Right lobe of liver (tissue), 6 donors: Measurements from ENCODE around the gene MRGPRD. TPM values are rescaled to one million over a fixed set of nuclear protein-coding genes. Genes with fewer than 3 reads are reported as not detected.
"Not testable (repeated sequence)": the region's sequence is repeated elsewhere in the genome, so short reads cannot be mapped to it uniquely, and the experiment has no call there.

ENCODE experiments used
- ATAC-seq, 4 donors: fragments of 200-7000 bp; cut with Tn5 transposase; one replicate each; pipeline ENCODE4 v1.9.1; 2020; ENCODE audit warnings: mild to moderate bottlenecking in 4 of 4, moderate library complexity in 4 of 4
- DNase-seq, 3 donors: peaks; one replicate each; pipeline ENCODE4 v3.0.0-alpha.2; 2020
- H3K27ac ChIP-seq, 3 donors: fragments of 200-600 bp; one replicate each; pipeline ENCODE4 v1.8.0; 2022
- H3K27me3 ChIP-seq, 2 donors: fragments of 200-600 bp; one replicate each; pipeline ENCODE4 v1.8.0; 2022
- H3K36me3 ChIP-seq, 4 donors: fragments of 200-600 bp; sonication (generic) in 1 of 4; one replicate each; pipeline versions ENCODE4 v1.5.1 to v1.8.0; 2017 to 2022; ENCODE audit warnings: control low read depth in 1 of 4
- H3K4me1 ChIP-seq, 4 donors: fragments of 200-600 bp; sonication (generic) in 1 of 4; one replicate each; pipeline versions ENCODE4 v1.5.1 to v1.8.0; 2017 to 2022; ENCODE audit warnings: control low read depth in 1 of 4
- H3K4me3 ChIP-seq, 3 donors: fragments of 200-600 bp; one replicate each; pipeline ENCODE4 v1.8.0; 2022
- H3K9me3 ChIP-seq, 4 donors: fragments of 200-600 bp; sonication (generic) in 1 of 4; one replicate each; pipeline versions ENCODE4 v1.5.1 to v1.8.0; 2017 to 2022; ENCODE audit warnings: control low read depth in 1 of 4
- CTCF ChIP-seq, 4 donors: fragments of 200-600 bp in 3 of 4; fragments of 450-650 bp in 1 of 4; IDR thresholded peaks; one replicate each; pipeline versions ENCODE4 v1.5.1 to v1.8.0; 2016 to 2022; ENCODE audit warnings: antibody characterized with exemption in 4 of 4, mild to moderate bottlenecking in 2 of 4
- POLR2A ChIP-seq: fragments of 450-650 bp; IDR thresholded peaks from one replicate; pipeline ENCODE4 v1.6.1; 2017; ENCODE audit warnings: antibody characterized with exemption, mild to moderate bottlenecking
- WGBS: methylation state at CpG from one replicate; pipeline ENCODE4 v1.1.6; 2018; ENCODE audit warnings: low coverage, low lambda C conversion rate; ENCODE audit not compliant: insufficient coverage; ENCODE audit errors: missing lambda C conversion rate; 5-methylcytosine and 5-hydroxymethylcytosine counted together
- intact Hi-C, 2 donors: fragments of 100-400 bp; cut with DNase I; formaldehyde crosslinking; loops; one replicate each; pipeline versions ENCODE4 v1.11.2 to v1.14.1; 2022
- total RNA-seq, 6 experiments: library from RNA; depleted of rRNA in 2 of 6; stranded (reverse); fragments of >200 nt in 2 of 6; fragmentation: NEBNext Ultra II Directional in 3 of 6; extraction: Animal tissue kit (Norgen Biotek cat#: 25700) in 3 of 6; gene quantifications; one replicate each; pipeline versions ENCODE4 v1.1.0 to v1.2.4, GENCODE V29; 2016 to 2023
- donor health status: DM: no; HTN: yes; CAD: no.
- donor health status: DM: no; HTN: no; CAD: no.
- donor health status: DM: no; HTN: no; CAD: no.
- donor health status: DM: no; HTN: yes; CAD: no.
- donor health status: DM: no; HTN: yes; CAD: no.

The MRGPRD gene
- total RNA-seq, 6 experiments from 2014 or later: not detected

- ATAC-seq: no peak
- Histone ChIP-seq H3K36me3 (no peaks in the 10 kb centered on the region), H3K9me3 (no peaks in the 10 kb centered on the region), H3K4me1 (peaks cover 0 to 32% (median 7%) of the 10 kb centered on the region in 4 donors), H3K4me3 (no peak overlapping the region), H3K27ac (no peak overlapping the region), H3K27me3 (no peaks in the 10 kb centered on the region)
- no peak for DNase-seq
- TF ChIP-seq CTCF (IDR thresholded peaks at IDR 0.05): no peak
- TF ChIP-seq POLR2A: no peak
- intact Hi-C loops: no loop called here
- 79% methylated on average over 5 of the region's 6 CpGs for WGBS
Measured at GRCh38 chr11:69002110-69002569, 21.4 kb upstream of the MRGPRD start.

- H3K36me3 ChIP-seq: no peaks in the 10 kb centered on the region
- H3K27me3 ChIP-seq: no peaks in the 10 kb centered on the region
- WGBS: 86% methylated on average over 10 of the region's 23 CpGs
- H3K4me1 ChIP-seq: peaks cover 0 to 25% (median 3%) of the 10 kb centered on the region in 4 donors
- DNase-seq: peak in 1 of 3 donors; percentile 48
- TF ChIP-seq POLR2A: no peak
- TF ChIP-seq CTCF (IDR thresholded peaks at IDR 0.05): no peak
- H3K27ac ChIP-seq: peak overlapping the region; percentile 48 to 88 (median 69)
- ATAC-seq: peak in 1 of 4 donors; percentile 5
- no peak overlapping the region for H3K4me3 ChIP-seq
- intact Hi-C loops: no loop called here
- H3K9me3 ChIP-seq: no peaks in the 10 kb centered on the region
Measured at GRCh38 chr11:69001243-69002081, 20.7 kb upstream of the MRGPRD start.

- Histone ChIP-seq H3K36me3 (no peaks in the 10 kb centered on the region), H3K9me3 (no peaks in the 10 kb centered on the region), H3K27ac (peak overlapping the region; percentile 49 to 88 (median 69)), H3K27me3 (no peaks in the 10 kb centered on the region), H3K4me1 (peaks cover 0 to 21% (median 3%) of the 10 kb centered on the region in 4 donors), H3K4me3 (no peak overlapping the region)
- ATAC-seq: peak; percentile 84 to 92 (median 88)
- WGBS: 26% methylated on average over 8 of the region's 8 CpGs
- intact Hi-C loops: no loop called here
- DNase-seq: peak in 2 of 3 donors; percentile 72 to 77
- TF ChIP-seq POLR2A (no peak), CTCF (IDR thresholded peaks at IDR 0.05) (peak; percentile 44 to 74 (median 48))
Measured at GRCh38 chr11:69000831-69001242, 20.1 kb upstream of the MRGPRD start.

GRCh38 chr11:69000391-69000790, 19.6 kb upstream of the MRGPRD start:
- DNase-seq: peak in 1 of 3 donors; percentile 31

GRCh38 chr11:68999748-69000355, 19.1 kb upstream of the MRGPRD start:
- 74% methylated on average over 7 of the region's 12 CpGs for WGBS
- H3K27me3 ChIP-seq, H3K4me3 ChIP-seq, H3K9me3 ChIP-seq, intact Hi-C loops, ATAC-seq, H3K36me3 ChIP-seq: not testable (repeated sequence)
- Histone ChIP-seq H3K27ac (peak overlapping the region; percentile 49 to 88 (median 69)), H3K4me1 (peaks cover 0 to 21% (median 3%) of the 10 kb centered on the region in 4 donors)
- peak in 1 of 3 donors; percentile 36 for DNase-seq

More at GRCh38 chr11:69000391-69000790, 19.6 kb upstream of the MRGPRD start:
- Histone ChIP-seq H3K27me3 (no peaks in the 10 kb centered on the region), H3K27ac (peak overlapping the region; percentile 49 to 88 (median 69)), H3K9me3 (no peaks in the 10 kb centered on the region), H3K4me3 (no peak overlapping the region), H3K36me3 (no peaks in the 10 kb centered on the region), H3K4me1 (peaks cover 0 to 21% (median 3%) of the 10 kb centered on the region in 4 donors)
- intact Hi-C loops: no loop called here
- 83% methylated on average over 3 of the region's 5 CpGs for WGBS
- no peak for TF ChIP-seq POLR2A
- TF ChIP-seq CTCF (IDR thresholded peaks at IDR 0.05): no peak
- ATAC-seq: peak in 3 of 4 donors; percentile 2 to 13 (median 6)
